DND-41 (cell line): Measurements from ENCODE around the gene RAD51B.
"Not testable (repeated sequence)": the region's sequence is repeated elsewhere in the genome, so short reads cannot be mapped to it uniquely, and the experiment has no call there.

ENCODE experiments used
- ATAC-seq: fragments of 200-7000 bp; cut with Tn5 transposase; 3 replicates; pipeline ENCODE4 v1.9.1; 2021; ENCODE audit warnings: low read depth; ENCODE audit not compliant: insufficient read depth
- DNase-seq: peaks from one replicate; pipeline ENCODE4 v3.0.0-alpha.2; 2020
- H2AFZ ChIP-seq: 2 replicates; pipeline ENCODE4 v1.6.0; 2012; ENCODE audit warnings: low read depth, low read length
- H3K27ac ChIP-seq: 2 replicates; pipeline ENCODE4 v1.5.1; 2012; ENCODE audit warnings: low read length, inconsistent platforms
- H3K27me3 ChIP-seq: fragments of 200-600 bp; sonication (generic); 2 replicates; pipeline ENCODE4 v1.6.0; 2012; ENCODE audit warnings: low read length, mild to moderate bottlenecking, inconsistent platforms; ENCODE audit not compliant: insufficient read depth, poor library complexity
- H3K36me3 ChIP-seq: 2 replicates; pipeline ENCODE4 v1.5.1; 2012; ENCODE audit warnings: low read length, inconsistent platforms; ENCODE audit not compliant: insufficient read depth
- H3K4me1 ChIP-seq: 2 replicates; pipeline ENCODE4 v1.5.1; 2012; ENCODE audit warnings: mild to moderate bottlenecking, low read length; ENCODE audit not compliant: insufficient read depth
- H3K4me2 ChIP-seq: 2 replicates; pipeline ENCODE4 v1.6.0; 2012; ENCODE audit warnings: mild to moderate bottlenecking, moderate library complexity, low read length, inconsistent platforms; ENCODE audit not compliant: insufficient read depth
- H3K4me3 ChIP-seq, 2 experiments: fragments of 200-600 bp in 1 of 2; shearing (Covaris generic) in 1 of 2; 2 replicates each; pipeline ENCODE4 v1.5.1; 2012 to 2016; ENCODE audit warnings: inconsistent platforms in 2 of 2, low read length in 2 of 2, mild to moderate bottlenecking in 2 of 2, low read depth in 1 of 2, moderate library complexity in 1 of 2
- H3K79me2 ChIP-seq: 2 replicates; pipeline ENCODE4 v1.6.0; 2012; ENCODE audit warnings: low read length, inconsistent platforms; ENCODE audit not compliant: insufficient read depth
- H3K9ac ChIP-seq: 2 replicates; pipeline ENCODE4 v1.6.0; 2012; ENCODE audit warnings: low read depth, mild to moderate bottlenecking, inconsistent platforms, low read length, moderate library complexity
- H3K9me3 ChIP-seq: 2 replicates; pipeline ENCODE4 v1.5.1; 2012; ENCODE audit warnings: low read length, moderate library complexity, mild to moderate bottlenecking, inconsistent platforms; ENCODE audit not compliant: insufficient read depth, severe bottlenecking
- H4K20me1 ChIP-seq: 2 replicates; pipeline ENCODE4 v1.6.0; 2012; ENCODE audit warnings: low read length; ENCODE audit not compliant: insufficient read depth
- CTCF ChIP-seq: IDR thresholded peaks from 2 replicates; pipeline ENCODE4 v1.5.1; 2012; ENCODE audit warnings: borderline replicate concordance, low read length, moderate library complexity, mild to moderate bottlenecking; ENCODE audit not compliant: poor library complexity, severe bottlenecking; ENCODE audit errors: extremely low read depth
- EZH2 ChIP-seq: IDR thresholded peaks from 3 replicates; pipeline ENCODE4 v1.6.1; 2012; ENCODE audit warnings: borderline replicate concordance, low read depth, mild to moderate bottlenecking, moderate library complexity, low read length, inconsistent platforms; ENCODE audit not compliant: severe bottlenecking

RAD51B gene

GRCh38 chr14:68216079-68216478, 396.5 kb downstream of the RAD51B start:
- H2AFZ ChIP-seq, result no peak overlapping the region
- ATAC-seq (no peak), DNase-seq (no peak)
- H3K27me3 ChIP-seq, result no peaks in the 10 kb centered on the region
- no peaks in the 10 kb centered on the region for H3K36me3 ChIP-seq
- no peak overlapping the region for H3K4me2 ChIP-seq
- no peak overlapping the region for H3K27ac ChIP-seq
- H3K79me2 ChIP-seq, result no peaks in the 10 kb centered on the region
- H3K9me3 ChIP-seq, result no peaks in the 10 kb centered on the region
- no peaks in the 10 kb centered on the region for H4K20me1 ChIP-seq
- TF ChIP-seq EZH2, result no peak
- TF ChIP-seq CTCF, result no peak
- H3K9ac ChIP-seq, result no peak overlapping the region
- H3K4me3 ChIP-seq, result no peak overlapping the region
- peaks cover 6% of the 10 kb centered on the region for H3K4me1 ChIP-seq

DNA sequence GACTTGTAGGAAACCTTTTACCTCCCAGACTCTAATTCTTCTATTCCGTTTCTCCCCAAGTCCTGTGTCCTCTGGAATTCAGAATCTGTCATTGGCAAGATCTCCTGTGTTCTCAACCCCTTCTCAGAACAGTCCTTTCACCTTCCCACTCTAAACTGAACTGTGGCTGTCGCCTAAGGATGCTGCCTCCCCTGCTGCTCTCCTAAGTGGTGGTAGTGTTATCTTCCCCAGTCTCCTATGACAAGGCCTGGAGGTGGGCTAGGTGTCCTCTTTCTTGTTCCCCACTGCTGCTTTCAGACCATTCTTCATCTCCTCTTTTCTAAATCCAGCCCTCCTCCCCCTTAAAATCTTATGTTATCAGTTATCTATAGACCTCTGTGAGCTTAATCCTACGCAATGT, 397.4 kb downstream of the RAD51B start:
- Histone ChIP-seq H3K36me3 (no peaks in the 10 kb centered on the region), H2AFZ (no peak overlapping the region), H3K27ac (no peak overlapping the region), H3K27me3 (no peaks in the 10 kb centered on the region), H3K4me1 (no peaks in the 10 kb centered on the region), H3K9me3 (no peaks in the 10 kb centered on the region), H3K4me2 (no peak overlapping the region), H3K79me2 (no peaks in the 10 kb centered on the region), H4K20me1 (no peaks in the 10 kb centered on the region), H3K4me3 (no peak overlapping the region), H3K9ac (no peak overlapping the region)
- no peak for ATAC-seq
- TF ChIP-seq EZH2 (no peak), CTCF (no peak)
- no peak for DNase-seq

- no peak overlapping the region for H3K27ac ChIP-seq
- H3K4me2 ChIP-seq, result no peak overlapping the region
- TF ChIP-seq CTCF (no peak), EZH2 (no peak)
Observed at GRCh38 chr14:68217791-68218340, 398.3 kb downstream of the RAD51B start.

GRCh38 chr14:68219407-68219806, 399.8 kb downstream of the RAD51B start:
- no peaks in the 10 kb centered on the region for H3K4me1 ChIP-seq
- H3K27ac ChIP-seq, result no peak overlapping the region
- H3K9ac ChIP-seq, result no peak overlapping the region
- H4K20me1 ChIP-seq, result no peaks in the 10 kb centered on the region
- no peaks in the 10 kb centered on the region for H3K27me3 ChIP-seq
- H3K4me2 ChIP-seq, result no peak overlapping the region
- DNase-seq (no peak), ATAC-seq (no peak)
- H3K4me3 ChIP-seq, result no peak overlapping the region
- no peaks in the 10 kb centered on the region for H3K36me3 ChIP-seq
- TF ChIP-seq EZH2 (no peak), CTCF (no peak)
- H2AFZ ChIP-seq, result no peak overlapping the region
- no peaks in the 10 kb centered on the region for H3K9me3 ChIP-seq
- H3K79me2 ChIP-seq, result no peaks in the 10 kb centered on the region

More at GRCh38 chr14:68217791-68218340, 398.3 kb downstream of the RAD51B start:
- Histone ChIP-seq H3K36me3 (no peaks in the 10 kb centered on the region), H2AFZ (no peak overlapping the region), H3K4me3 (no peak overlapping the region), H3K79me2 (no peaks in the 10 kb centered on the region), H4K20me1 (no peaks in the 10 kb centered on the region), H3K9ac (no peak overlapping the region), H3K27me3 (no peaks in the 10 kb centered on the region), H3K9me3 (no peaks in the 10 kb centered on the region), H3K4me1 (no peaks in the 10 kb centered on the region)
- ATAC-seq (no peak), DNase-seq (no peak)

GRCh38 chr14:68221046-68221445, 401.5 kb downstream of the RAD51B start:
- H2AFZ ChIP-seq, H4K20me1 ChIP-seq, H3K9ac ChIP-seq, H3K27me3 ChIP-seq, H3K79me2 ChIP-seq, H3K4me2 ChIP-seq, H3K27ac ChIP-seq, H3K36me3 ChIP-seq, DNase-seq, H3K4me3 ChIP-seq, H3K9me3 ChIP-seq, ATAC-seq, H3K4me1 ChIP-seq: not testable (repeated sequence)
